Loucy (cell line): Measurements from ENCODE around the gene SET.

ENCODE experiments used
- CTCF ChIP-seq: fragments of 200-600 bp; sonication (generic); conservative IDR thresholded peaks from 2 replicates; pipeline ENCODE4 v1.5.1; 2014; ENCODE audit warnings: mild to moderate bottlenecking, antibody characterized with exemption, low read length
- EZH2phosphoT487 ChIP-seq: fragments of 200-600 bp; IDR thresholded peaks from 2 replicates; pipeline ENCODE4 v1.6.1; 2018; ENCODE audit warnings: antibody characterized with exemption, mild to moderate bottlenecking, moderate library complexity, borderline replicate concordance

- TF ChIP-seq CTCF (no peak), EZH2phosphoT487 (no peak)
Observed at GRCh38 chr9:128714586-128715435, 25.8 kb downstream of the SET start.
